Endothelial cell of umbilical vein (primary cell): ENCODE data around the gene GRM7.

Experiments
- CTCF ChIP-seq, 2 donors: IDR thresholded peaks; 1 replicate in 1 of 2; 2 replicates in 1 of 2; pipeline ENCODE4 v1.5.1; 2011; ENCODE audit warnings: low read length in 2 of 2, mild to moderate bottlenecking in 2 of 2, moderate library complexity in 2 of 2, control low read depth in 1 of 2, inconsistent platforms in 1 of 2, low read depth in 1 of 2; ENCODE audit not compliant: insufficient read depth in 1 of 2; ENCODE audit errors: extremely low read depth in 1 of 2
- EZH2 ChIP-seq: IDR thresholded peaks from 2 replicates; pipeline ENCODE4 v1.6.1; 2012; ENCODE audit warnings: borderline replicate concordance, low read depth, mild to moderate bottlenecking, moderate library complexity, low read length, inconsistent platforms; ENCODE audit not compliant: severe bottlenecking
- FOS ChIP-seq: IDR thresholded peaks from 2 replicates; pipeline ENCODE4 v1.6.1; 2011; ENCODE audit warnings: mild to moderate bottlenecking, low read length, moderate library complexity, borderline replicate concordance; ENCODE audit not compliant: insufficient read depth
- JUN ChIP-seq: IDR thresholded peaks from 2 replicates; pipeline ENCODE4 v1.6.1; 2011; ENCODE audit warnings: borderline replicate concordance, low read depth; ENCODE audit not compliant: insufficient read length, insufficient read depth
- MAX ChIP-seq: IDR thresholded peaks from 2 replicates; pipeline ENCODE4 v1.6.1; 2011; ENCODE audit not compliant: insufficient read depth, insufficient read length
- POLR2A ChIP-seq: IDR thresholded peaks from 2 replicates; pipeline ENCODE4 v1.6.1; 2012; ENCODE audit warnings: low read depth, mild to moderate bottlenecking, control low read depth, low read length
- POLR2AphosphoS5 ChIP-seq: IDR thresholded peaks from 2 replicates; pipeline ENCODE4 v1.6.1; 2012; ENCODE audit warnings: low read depth, mild to moderate bottlenecking, control low read depth, low read length, moderate library complexity; ENCODE audit not compliant: insufficient read depth

GRCh38 chr3:7700539-7700938, 839.6 kb downstream of the GRM7 start:
- TF ChIP-seq CTCF (IDR thresholded peaks at IDR 0.05; ENCODE audit: extremely low read depth in 1 of 2, insufficient read depth in 1 of 2, low read depth in 1 of 2, low read length in 2 of 2) (no peak), EZH2 (no peak), FOS (no peak), JUN (no peak), POLR2A (no peak), MAX (no peak), POLR2AphosphoS5 (no peak)
